8988T (cell line): ENCODE results near the gene OSBP2.
"Not testable (repeated sequence)": the region's sequence is repeated elsewhere in the genome, so short reads cannot be mapped to it uniquely, and the experiment has no call there.

ENCODE experiments used
- DNase-seq: peaks from one replicate; pipeline ENCODE4 v3.0.0; 2011

The OSBP2 gene

GRCh38 chr22:30773919-30774318, 79.2 kb downstream of the OSBP2 start:
- DNase-seq, result no peak

- no peak for DNase-seq
Measured at GRCh38 chr22:30774566-30774965, 79.9 kb downstream of the OSBP2 start.

- no peak for DNase-seq
Measured at GRCh38 chr22:30776476-30776875, 81.8 kb downstream of the OSBP2 start.

GRCh38 chr22:30777146-30777545, 82.5 kb downstream of the OSBP2 start:
- not testable (repeated sequence) for DNase-seq

GRCh38 chr22:30777587-30777986, 82.9 kb downstream of the OSBP2 start:
- DNase-seq, result no peak

- no peak for DNase-seq
Measured at GRCh38 chr22:30778261-30778660, 83.6 kb downstream of the OSBP2 start.

GRCh38 chr22:30780026-30780425, 85.4 kb downstream of the OSBP2 start:
- DNase-seq, result no peak

GRCh38 chr22:30781271-30781875, 86.7 kb downstream of the OSBP2 start:
- no peak for DNase-seq

- DNase-seq, result no peak
Measured at GRCh38 chr22:30782613-30783012, 87.9 kb downstream of the OSBP2 start.

GRCh38 chr22:30783021-30783420, 88.3 kb downstream of the OSBP2 start:
- no peak for DNase-seq

- no peak for DNase-seq
Measured at GRCh38 chr22:30785527-30785926, 90.9 kb downstream of the OSBP2 start.

GRCh38 chr22:30790366-30790765, 95.7 kb downstream of the OSBP2 start:
- DNase-seq, result no peak

- DNase-seq, result no peak
Measured at GRCh38 chr22:30792456-30792855, 97.8 kb downstream of the OSBP2 start.

- no peak for DNase-seq
Measured at GRCh38 chr22:30795118-30795517, 100.4 kb downstream of the OSBP2 start.

GRCh38 chr22:30801695-30802094, 107.0 kb downstream of the OSBP2 start:
- DNase-seq, result no peak

- no peak for DNase-seq
Measured at GRCh38 chr22:30802202-30803166, 107.8 kb downstream of the OSBP2 start.

GRCh38 chr22:30803679-30804078, 109.0 kb downstream of the OSBP2 start:
- no peak for DNase-seq

GRCh38 chr22:30804626-30805025, 110.0 kb downstream of the OSBP2 start:
- DNase-seq, result no peak

GRCh38 chr22:30806391-30806861, 111.8 kb downstream of the OSBP2 start:
- DNase-seq, result no peak

- no peak for DNase-seq
Measured at GRCh38 chr22:30809086-30809485, 114.4 kb downstream of the OSBP2 start.

- no peak for DNase-seq
Measured at GRCh38 chr22:30810105-30810504, 115.4 kb downstream of the OSBP2 start.

GRCh38 chr22:30813936-30814335, 119.3 kb downstream of the OSBP2 start:
- DNase-seq, result no peak

- no peak for DNase-seq
Measured at GRCh38 chr22:30816413-30816812, 121.7 kb downstream of the OSBP2 start.

GRCh38 chr22:30821381-30821780, 126.7 kb downstream of the OSBP2 start:
- no peak for DNase-seq
